Measurements from ENCODE around the gene GCK. TPM values are rescaled to one million over a fixed set of nuclear protein-coding genes. Genes with fewer than 3 reads are reported as not detected.
"Not testable (repeated sequence)": the region's sequence is repeated elsewhere in the genome, so short reads cannot be mapped to it uniquely, and the experiment has no call there.

GCK gene
- polyA plus RNA-seq, 3 donors: 0.56 to 1.4 (median 0.64) TPM

- H3K27ac ChIP-seq (ENCODE audit: low read depth, low read length): no peak overlapping the region
- WGBS, 3 donors: 77 to 86% (median 85%) methylated on average over 8 of the region's 8 CpGs
Observed at GRCh38 chr7:44138698-44139097, 50.5 kb downstream of the GCK start.

GRCh38 chr7:44136731-44137130 lies 52.5 kb downstream of the GCK start:
- H3K27ac ChIP-seq (ENCODE audit: low read depth, low read length): no peak overlapping the region
- WGBS, 3 donors: 78 to 88% (median 85%) methylated on average over 5 of the region's 5 CpGs

- H3K27ac ChIP-seq (ENCODE audit: low read depth, low read length): no peak overlapping the region
- 86 to 94% (median 89%) methylated on average over 4 of the region's 4 CpGs for WGBS, 3 donors
Observed at GRCh38 chr7:44134943-44135628, 54.2 kb downstream of the GCK start.

- H3K27ac ChIP-seq (ENCODE audit: low read depth, low read length): no peak overlapping the region
- 71 to 84% (median 83%) methylated on average over 3 of the region's 3 CpGs for WGBS, 3 donors
Observed at GRCh38 chr7:44133295-44133694, 55.9 kb downstream of the GCK start.

GRCh38 chr7:44132039-44132438 lies 57.2 kb downstream of the GCK start:
- no peak overlapping the region for H3K27ac ChIP-seq (ENCODE audit: low read depth, low read length)
- WGBS, 3 donors: 63 to 84% (median 82%) methylated on average over 2 of the region's 2 CpGs

- WGBS, 3 donors: 67 to 78% (median 76%) methylated on average over 11 to 12 of the region's 12 CpGs
- no peak overlapping the region for H3K27ac ChIP-seq (ENCODE audit: low read depth, low read length)
Observed at GRCh38 chr7:44131173-44132029, 57.8 kb downstream of the GCK start.

- 66 to 80% (median 78%) methylated on average over 6 of the region's 6 CpGs for WGBS, 3 donors
Observed at GRCh38 chr7:44128721-44129582, 60.3 kb downstream of the GCK start.

GRCh38 chr7:44127161-44127560 lies 62.1 kb downstream of the GCK start:
- no peak overlapping the region for H3K27ac ChIP-seq (ENCODE audit: low read depth, low read length)

More at GRCh38 chr7:44128721-44129582, 60.3 kb downstream of the GCK start:
- H3K27ac ChIP-seq (ENCODE audit: low read depth, low read length): no peak overlapping the region

GRCh38 chr7:44126574-44126973 lies 62.7 kb downstream of the GCK start:
- H3K27ac ChIP-seq (ENCODE audit: low read depth, low read length): not testable (repeated sequence)
- WGBS, 3 donors: 91 to 93% (median 92%) methylated on average over 4 of the region's 4 CpGs

GRCh38 chr7:44124822-44125202 lies 64.4 kb downstream of the GCK start:
- WGBS, 3 donors: 93 to 95% (median 95%) methylated on average over 6 of the region's 6 CpGs
- H3K27ac ChIP-seq (ENCODE audit: low read depth, low read length): no peak overlapping the region

GRCh38 chr7:44123190-44124003 lies 65.8 kb downstream of the GCK start, which contains the start of gene POLD2:
Gene POLD2 (minus strand): TSS chr7:44123548. CDS start chr7:44122053, 1,495 bp downstream.
- no peak within 1 kb of the TSS for H3K27ac ChIP-seq (ENCODE audit: low read depth, low read length)
- WGBS, 3 donors: 0 to 1% (median 0%) methylated on average over 85 to 86 of the region's 86 CpGs

- WGBS, 3 donors: 48 to 56% (median 50%) methylated on average over 1 of the region's 1 CpG
- H3K27ac ChIP-seq (ENCODE audit: low read depth, low read length): no peak overlapping the region
Observed at GRCh38 chr7:44122529-44122928, 66.7 kb downstream of the GCK start.

- WGBS, 3 donors: 78 to 96% (median 94%) methylated on average over 12 of the region's 12 CpGs
- no peak overlapping the region for H3K27ac ChIP-seq (ENCODE audit: low read depth, low read length)
Observed at GRCh38 chr7:44121761-44122420, 67.3 kb downstream of the GCK start.

- 79 to 89% (median 87%) methylated on average over 6 of the region's 6 CpGs for WGBS, 3 donors
- no peak overlapping the region for H3K27ac ChIP-seq (ENCODE audit: low read depth, low read length)
Observed at GRCh38 chr7:44120395-44120794, 68.8 kb downstream of the GCK start.

GRCh38 chr7:44119829-44120380 lies 69.3 kb downstream of the GCK start:
- 55 to 89% (median 89%) methylated on average over 8 of the region's 8 CpGs for WGBS, 3 donors
- H3K27ac ChIP-seq (ENCODE audit: low read depth, low read length): no peak overlapping the region

- H3K27ac ChIP-seq (ENCODE audit: low read depth, low read length): no peak overlapping the region
- 90 to 92% (median 91%) methylated on average over 13 of the region's 13 CpGs for WGBS, 3 donors
Observed at GRCh38 chr7:44117801-44118429, 71.3 kb downstream of the GCK start.

Data from adipose tissue (tissue), 3 donors.